GM10248 (cell line): ENCODE measurements around the gene TEAD1.
"Not testable (repeated sequence)": the region's sequence is repeated elsewhere in the genome, so short reads cannot be mapped to it uniquely, and the experiment has no call there.

Experiments
- CTCF ChIA-PET: fragments of 300-600 bp; sonication (Branson Sonifier 250); formaldehyde crosslinking; extraction: SDS; loops from one replicate; lab custom pipeline; 2021; ENCODE audit warnings: antibody characterized with exemption; lab: Yijun Ruan, JAX
- POLR2A ChIA-PET: fragments of 350-650 bp; sonication (Branson Sonifier 250); formaldehyde crosslinking; extraction: SDS; loops from one replicate; lab custom pipeline; 2020; ENCODE audit warnings: antibody characterized with exemption; lab: Yijun Ruan, JAX
- DNase-seq: peaks from one replicate; pipeline ENCODE4 v3.0.0; 2012; ENCODE audit errors: extremely low spot score
- CTCF ChIP-seq: IDR thresholded peaks from 2 replicates; pipeline ENCODE4 v1.5.1; 2012; ENCODE audit warnings: mild to moderate bottlenecking, low read depth; ENCODE audit errors: extremely low read depth, missing control alignments, control extremely low read depth

TEAD1 gene

GRCh38 chr11:12868315-12869073, 194.3 kb downstream of the TEAD1 start:
- TF ChIP-seq CTCF: no peak
- POLR2A ChIA-PET: no interaction called here
- CTCF ChIA-PET: interaction anchor here (0.9 to 1.5 kb wide), 3 partner anchors 10 to 457 kb away, joined by 3 to 4 read pairs (median 3); no protein-coding TSS in a partner anchor
- DNase-seq: no peak

- TF ChIP-seq CTCF: no peak
- DNase-seq: no peak
- ChIA-PET POLR2A (interaction anchor here (1.1 kb wide), 1 partner anchor 12 kb away, joined by 3 read pairs; no protein-coding TSS in a partner anchor), CTCF (interaction anchor here (1.2 to 1.5 kb wide), 4 partner anchors 10 to 18 kb away, joined by 3 to 5 read pairs (median 4); no protein-coding TSS in a partner anchor)
Measured at GRCh38 chr11:12871241-12871640, 197.0 kb downstream of the TEAD1 start.

- no peak for TF ChIP-seq CTCF
- CTCF ChIA-PET: interaction anchor here (1.5 kb wide), 1 partner anchor 16 kb away, joined by 5 read pairs; no protein-coding TSS in a partner anchor
- POLR2A ChIA-PET: no interaction called here
- DNase-seq: no peak
Measured at GRCh38 chr11:12871788-12872321, 197.6 kb downstream of the TEAD1 start.

GRCh38 chr11:12876340-12876739, 202.1 kb downstream of the TEAD1 start:
- no peak for DNase-seq
- TF ChIP-seq CTCF: no peak
- CTCF ChIA-PET: interaction anchor here (1.8 to 5.8 kb wide), 3 partner anchors 13 to 545 kb away, joined by 5 to 38 read pairs (median 8); no protein-coding TSS in a partner anchor
- POLR2A ChIA-PET: no interaction called here

- POLR2A ChIA-PET: no interaction called here
- no peak for DNase-seq
- TF ChIP-seq CTCF: no peak
- CTCF ChIA-PET: interaction anchor here (1.0 to 5.8 kb wide), 5 partner anchors 12 to 546 kb away, joined by 3 to 38 read pairs (median 5); no protein-coding TSS in a partner anchor
Measured at GRCh38 chr11:12876988-12877387, 202.8 kb downstream of the TEAD1 start.

GRCh38 chr11:12877508-12877907, 203.3 kb downstream of the TEAD1 start:
- POLR2A ChIA-PET, DNase-seq: not testable (repeated sequence)
- CTCF ChIA-PET: interaction anchor here (0.9 to 5.8 kb wide), 5 partner anchors 12 to 589 kb away, joined by 3 to 38 read pairs (median 4); no protein-coding TSS in a partner anchor
